Choroid plexus epithelial cell (primary cell): Measurements from ENCODE around the gene IFNLR1.

Experiments used
- DNase-seq: peaks from one replicate; pipeline ENCODE4 v3.0.0-alpha.2; 2010; ENCODE audit warnings: low read depth
- H3K4me3 ChIP-seq: 2 replicates; pipeline ENCODE4 v1.5.1; 2011; ENCODE audit warnings: low read depth, mild to moderate bottlenecking, control low read depth, low read length, moderate library complexity
- TF ChIP-seq, protein P1 (sequence below): conservative IDR thresholded peaks from 2 replicates; pipeline ENCODE4 v1.5.1; 2011; ENCODE audit warnings: low read depth, mild to moderate bottlenecking, control low read depth, inconsistent platforms, low read length, moderate library complexity

IFNLR1 gene

DNA sequence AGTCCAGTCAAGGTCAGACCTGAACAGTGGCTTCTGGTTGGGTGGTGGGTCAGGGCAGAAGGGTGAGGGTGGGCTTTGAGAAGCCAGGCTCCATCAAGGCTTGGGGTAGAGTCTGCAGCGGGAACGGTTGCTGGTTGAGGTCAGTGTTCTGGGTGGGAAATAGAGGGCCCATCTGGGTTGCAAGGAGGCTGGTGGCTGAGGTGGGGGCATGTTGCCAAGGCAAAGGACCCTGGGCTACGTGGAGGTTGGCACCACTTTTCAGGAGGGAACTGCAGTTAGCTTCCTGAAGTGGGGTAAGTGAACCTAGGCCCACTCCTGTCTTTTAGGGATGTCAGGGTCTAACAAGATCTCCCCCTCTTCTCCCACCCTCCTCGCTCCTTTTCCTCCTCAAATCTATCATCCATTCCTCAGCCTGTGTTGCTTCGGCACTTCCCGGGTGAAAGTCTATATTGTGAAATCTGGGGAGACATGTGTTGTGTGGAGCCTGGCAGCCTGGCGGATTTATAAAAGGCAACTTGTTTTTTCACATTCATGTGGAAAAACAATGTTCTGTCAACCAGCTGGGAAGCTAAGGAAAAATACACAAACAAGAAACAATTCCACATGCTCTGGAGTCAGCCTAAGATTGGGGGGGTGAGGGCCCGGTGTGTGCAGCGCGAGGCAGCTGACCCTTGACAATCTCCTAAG lies 45.6 kb downstream of the IFNLR1 start:
- TF ChIP-seq, protein P1, sequence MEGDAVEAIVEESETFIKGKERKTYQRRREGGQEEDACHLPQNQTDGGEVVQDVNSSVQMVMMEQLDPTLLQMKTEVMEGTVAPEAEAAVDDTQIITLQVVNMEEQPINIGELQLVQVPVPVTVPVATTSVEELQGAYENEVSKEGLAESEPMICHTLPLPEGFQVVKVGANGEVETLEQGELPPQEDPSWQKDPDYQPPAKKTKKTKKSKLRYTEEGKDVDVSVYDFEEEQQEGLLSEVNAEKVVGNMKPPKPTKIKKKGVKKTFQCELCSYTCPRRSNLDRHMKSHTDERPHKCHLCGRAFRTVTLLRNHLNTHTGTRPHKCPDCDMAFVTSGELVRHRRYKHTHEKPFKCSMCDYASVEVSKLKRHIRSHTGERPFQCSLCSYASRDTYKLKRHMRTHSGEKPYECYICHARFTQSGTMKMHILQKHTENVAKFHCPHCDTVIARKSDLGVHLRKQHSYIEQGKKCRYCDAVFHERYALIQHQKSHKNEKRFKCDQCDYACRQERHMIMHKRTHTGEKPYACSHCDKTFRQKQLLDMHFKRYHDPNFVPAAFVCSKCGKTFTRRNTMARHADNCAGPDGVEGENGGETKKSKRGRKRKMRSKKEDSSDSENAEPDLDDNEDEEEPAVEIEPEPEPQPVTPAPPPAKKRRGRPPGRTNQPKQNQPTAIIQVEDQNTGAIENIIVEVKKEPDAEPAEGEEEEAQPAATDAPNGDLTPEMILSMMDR, result no peak
- H3K4me3 ChIP-seq, result no peak overlapping the region

DNA sequence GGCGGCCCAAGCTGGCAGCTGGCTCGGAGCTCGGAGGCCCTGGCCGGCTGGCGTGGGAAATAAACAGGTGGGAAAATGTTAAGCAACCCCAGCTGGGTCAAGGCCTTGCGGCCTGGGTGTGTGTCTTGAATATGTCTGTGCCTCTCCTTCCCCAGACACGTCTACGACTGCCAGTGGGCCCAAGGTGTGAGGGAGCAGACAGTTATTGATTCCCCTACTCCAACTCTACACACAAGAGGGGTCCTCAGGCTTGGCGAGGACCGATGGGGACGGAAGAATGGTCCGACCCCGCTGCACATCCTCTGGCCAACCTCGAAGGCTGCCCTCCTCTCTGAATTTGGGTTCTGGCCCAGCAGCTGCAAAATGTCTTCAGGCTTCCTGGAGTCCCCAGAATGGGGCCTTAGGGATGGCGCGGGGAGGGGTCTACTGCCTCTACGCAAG lies 46.3 kb downstream of the IFNLR1 start:
- TF ChIP-seq, protein P1, result no peak
- no peak overlapping the region for H3K4me3 ChIP-seq
- DNase-seq, result no peak

More for the DNA sequence above, 45.6 kb downstream of the IFNLR1 start:
- DNase-seq, result no peak

DNA sequence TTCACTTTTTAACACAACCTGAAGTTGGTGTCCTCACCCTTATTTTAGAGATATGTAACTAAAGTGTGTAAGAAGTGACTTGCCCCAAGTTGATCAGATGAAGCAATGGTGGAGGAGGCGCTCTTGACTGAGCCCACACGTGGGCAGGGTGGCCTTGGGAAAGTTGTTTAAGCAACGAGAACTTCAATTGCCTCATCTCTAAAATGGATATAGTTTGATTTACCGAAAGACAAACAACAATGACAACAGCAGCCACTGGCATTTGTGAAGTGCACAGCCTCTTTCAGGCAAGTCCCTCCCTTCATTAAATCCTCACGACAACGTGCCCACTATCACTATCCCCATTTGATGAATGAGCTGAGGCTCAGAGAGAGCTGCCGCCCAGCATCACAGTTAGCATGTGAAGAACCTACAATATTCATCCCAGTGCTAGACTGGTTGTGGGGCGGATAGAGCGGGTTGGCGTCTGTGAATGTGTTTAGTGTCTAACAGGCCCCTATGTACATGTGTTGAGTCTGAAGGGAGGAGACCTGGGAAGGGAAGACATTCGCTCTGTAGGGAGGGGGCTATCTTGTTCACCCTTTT lies 47.2 kb downstream of the IFNLR1 start:
- TF ChIP-seq, protein P1, result no peak
- no peak overlapping the region for H3K4me3 ChIP-seq
- no peak for DNase-seq

DNA sequence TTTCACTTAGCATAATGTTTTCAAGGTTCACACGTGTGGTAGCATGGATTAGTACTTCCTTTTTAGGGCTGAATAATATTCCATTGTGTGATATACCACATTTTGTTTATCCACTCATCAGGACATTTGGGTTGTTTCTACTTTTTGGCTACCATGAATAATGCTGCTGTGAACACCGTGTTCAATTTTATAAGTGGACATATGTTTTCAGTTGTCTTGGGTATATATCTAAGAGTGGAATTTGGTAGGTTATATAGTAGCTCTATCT lies 47.9 kb downstream of the IFNLR1 start:
- TF ChIP-seq, protein P1, result no peak
- no peak overlapping the region for H3K4me3 ChIP-seq
- no peak for DNase-seq

DNA sequence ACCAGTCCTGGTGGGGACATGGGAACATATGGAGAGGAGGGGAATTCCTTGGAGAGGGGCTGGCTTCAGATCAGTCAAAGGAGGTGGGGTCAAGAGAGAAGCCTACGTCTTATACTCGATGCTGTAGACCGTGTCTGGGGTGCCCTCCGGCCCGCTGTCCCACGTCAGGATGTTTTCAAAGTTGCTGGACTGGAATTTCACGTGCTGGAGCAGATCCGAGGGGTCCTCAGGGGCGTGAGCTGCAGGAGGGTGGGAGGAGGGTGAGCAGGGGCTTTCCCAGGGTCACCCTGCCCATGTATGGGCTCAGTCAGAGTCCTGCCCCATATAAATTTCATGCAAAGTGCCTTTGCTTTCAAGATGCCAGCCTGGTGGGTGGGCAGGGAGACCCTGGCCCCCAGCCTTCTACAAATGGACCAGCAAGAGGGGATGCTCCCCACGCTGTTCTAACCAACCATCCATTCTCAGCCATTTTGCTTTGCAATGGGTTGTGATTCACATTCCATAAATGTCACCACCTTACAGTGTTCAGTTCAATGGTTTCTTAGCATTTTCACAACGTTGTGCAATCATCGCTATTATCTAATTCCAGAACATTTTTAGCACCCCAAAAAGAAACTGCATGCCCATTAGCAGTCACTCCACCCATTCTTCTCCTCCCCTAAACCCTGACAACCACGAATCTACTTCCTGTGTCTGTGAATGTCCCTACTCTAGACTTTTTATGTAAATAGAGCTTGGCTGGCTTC lies 48.4 kb downstream of the IFNLR1 start:
- H3K4me3 ChIP-seq, result no peak overlapping the region
- TF ChIP-seq, protein P1, result no peak
- DNase-seq, result no peak

DNA sequence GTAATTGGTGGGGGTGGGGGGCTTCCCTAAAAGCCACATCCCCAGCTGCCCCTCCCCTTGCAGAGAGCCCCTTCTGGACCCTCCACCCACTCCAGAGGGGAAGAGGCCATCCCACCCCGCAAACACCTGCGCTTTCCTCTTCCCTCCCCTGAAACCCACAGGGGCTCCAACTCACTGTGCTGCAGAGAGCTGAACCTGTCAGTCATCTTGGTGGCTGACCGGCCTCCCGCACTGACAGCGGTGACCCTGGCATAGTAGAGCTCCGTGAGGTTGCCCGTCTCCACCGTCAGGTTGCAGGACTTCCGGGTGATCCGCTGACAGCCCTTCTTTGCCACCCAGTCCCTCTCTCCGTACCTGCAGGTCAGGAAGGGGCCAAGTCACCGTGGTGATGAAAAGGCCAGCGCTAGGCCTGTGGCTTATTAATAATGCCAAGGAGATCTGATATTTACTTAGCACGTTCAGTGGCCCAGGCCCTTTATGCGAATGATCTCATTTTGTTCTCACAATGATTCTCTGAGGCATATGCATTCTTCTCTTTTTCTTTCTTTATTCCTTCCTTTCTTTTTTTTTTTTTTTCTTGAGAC lies 50.0 kb downstream of the IFNLR1 start:
- DNase-seq, result no peak
- H3K4me3 ChIP-seq, result no peak overlapping the region
- TF ChIP-seq, protein P1, result no peak
